GM21786 (cell line): ENCODE measurements around the gene PRDM10.

ENCODE experiments used
- ATAC-seq: cut with Tn5 transposase; IDR thresholded peaks from one replicate; pipeline ENCODE4 v1.9.1; 2021; ENCODE audit not compliant: unreplicated experiment

PRDM10 gene

GRCh38 chr11:129950101-129951091, 52.2 kb downstream of the PRDM10 start:
- no peak for ATAC-seq

GRCh38 chr11:129948926-129949466, 53.6 kb downstream of the PRDM10 start:
- no peak for ATAC-seq

GRCh38 chr11:129947474-129947873, 55.2 kb downstream of the PRDM10 start:
- ATAC-seq: no peak

GRCh38 chr11:129946965-129947364, 55.7 kb downstream of the PRDM10 start:
- ATAC-seq: no peak

GRCh38 chr11:129946256-129946655, 56.4 kb downstream of the PRDM10 start:
- no peak for ATAC-seq

- no peak for ATAC-seq
Measured at GRCh38 chr11:129945373-129945772, 57.3 kb downstream of the PRDM10 start.

GRCh38 chr11:129944696-129945095, 57.9 kb downstream of the PRDM10 start:
- no peak for ATAC-seq

GRCh38 chr11:129943036-129943435, 59.6 kb downstream of the PRDM10 start:
- ATAC-seq: no peak

- ATAC-seq: no peak
Measured at GRCh38 chr11:129939510-129939909, 63.1 kb downstream of the PRDM10 start.

GRCh38 chr11:129938764-129939163, 63.9 kb downstream of the PRDM10 start:
- no peak for ATAC-seq

- ATAC-seq: no peak
Measured at GRCh38 chr11:129937592-129938238, 64.9 kb downstream of the PRDM10 start.

GRCh38 chr11:129935723-129936122, 66.9 kb downstream of the PRDM10 start:
- no peak for ATAC-seq

GRCh38 chr11:129933891-129934290, 68.7 kb downstream of the PRDM10 start:
- ATAC-seq: no peak

GRCh38 chr11:129933262-129933661, 69.4 kb downstream of the PRDM10 start:
- ATAC-seq: no peak

- ATAC-seq: no peak
Measured at GRCh38 chr11:129932381-129933067, 70.1 kb downstream of the PRDM10 start.

GRCh38 chr11:129930743-129931142, 71.9 kb downstream of the PRDM10 start:
- no peak for ATAC-seq

- no peak for ATAC-seq
Measured at GRCh38 chr11:129930296-129930695, 72.3 kb downstream of the PRDM10 start.

GRCh38 chr11:129929721-129930120, 72.9 kb downstream of the PRDM10 start:
- no peak for ATAC-seq

- ATAC-seq: no peak
Measured at GRCh38 chr11:129928923-129929692, 73.5 kb downstream of the PRDM10 start.

- ATAC-seq: no peak
Measured at GRCh38 chr11:129922674-129923073, 80.0 kb downstream of the PRDM10 start.
